Stimulated activated CD8-positive, alpha-beta memory T cell treated with anti-CD3 and anti-CD28 coated beads, Interleukin-4, amount 100 ng/mL, for 24 hours (primary cell): Measurements from ENCODE around the gene STIM1.
"Not testable (repeated sequence)": the region's sequence is repeated elsewhere in the genome, so short reads cannot be mapped to it uniquely, and the experiment has no call there.

Experiments used
- DNase-seq: peaks from one replicate; pipeline ENCODE4 v3.0.0-alpha.2; 2020; ENCODE audit warnings: low read depth

Gene STIM1

DNA sequence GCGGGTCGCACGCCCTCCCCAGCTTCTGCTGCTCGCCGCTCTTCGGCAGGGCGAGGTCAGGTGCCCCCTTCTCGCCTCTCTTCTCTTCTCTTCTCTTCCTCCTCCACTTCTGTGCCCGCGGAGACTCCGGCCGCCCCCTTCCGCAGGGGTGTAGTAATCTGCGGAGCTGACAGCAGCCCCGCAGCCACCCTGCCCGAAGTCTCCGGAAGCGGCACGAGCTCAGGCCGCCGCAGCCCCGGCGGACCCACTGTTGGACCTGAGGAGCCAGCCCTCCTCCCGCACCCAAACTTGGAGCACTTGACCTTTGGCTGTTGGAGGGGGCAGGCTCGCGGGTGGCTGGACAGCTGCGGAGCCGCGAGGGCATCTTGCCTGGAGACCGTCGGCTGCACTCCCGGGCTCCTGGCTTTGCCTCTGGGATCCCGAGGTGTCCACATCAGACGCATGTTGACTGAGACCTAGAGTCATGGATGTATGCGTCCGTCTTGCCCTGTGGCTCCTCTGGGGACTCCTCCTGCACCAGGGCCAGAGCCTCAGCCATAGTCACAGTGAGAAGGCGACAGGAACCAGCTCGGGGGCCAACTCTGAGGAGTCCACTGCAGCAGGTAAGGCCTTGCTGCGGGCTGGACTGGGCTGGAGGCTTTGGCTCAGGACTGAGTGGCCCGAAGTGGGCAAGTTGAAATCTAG, 486 bp downstream of the STIM1 start:
- DNase-seq = no peak

DNA sequence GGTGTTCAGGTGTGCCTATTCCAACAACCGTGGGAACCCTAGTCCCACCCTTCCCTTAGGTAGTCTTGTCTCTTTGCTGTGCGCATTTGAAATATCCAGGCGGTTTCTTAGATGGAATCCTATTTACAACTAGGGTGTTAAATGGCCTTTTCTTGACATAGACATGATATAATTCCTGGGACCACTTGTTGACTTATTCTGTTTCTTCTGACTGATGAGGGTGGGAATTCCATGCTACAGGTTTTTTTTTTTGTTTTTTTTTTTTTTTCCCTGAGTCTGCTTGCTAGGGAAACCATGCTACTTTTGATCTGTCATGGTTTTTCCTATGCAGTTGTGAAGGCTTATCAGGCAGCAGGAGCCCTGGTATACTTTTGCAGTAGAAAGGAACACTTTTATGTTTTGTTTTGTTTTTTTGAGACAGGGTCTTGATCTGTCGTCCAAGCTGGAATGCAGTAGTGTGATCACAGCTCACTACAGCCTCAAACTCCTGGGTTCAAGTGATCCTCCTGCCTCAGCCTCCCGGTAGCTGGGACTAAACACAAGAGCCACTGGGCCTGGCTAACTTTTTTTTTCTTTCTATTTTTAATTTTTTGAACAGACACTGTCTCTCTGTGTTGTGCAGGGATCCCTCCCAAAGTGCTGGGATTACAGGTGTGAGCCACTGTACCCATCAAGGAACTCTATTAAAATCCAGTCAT, 1.5 kb downstream of the STIM1 start:
- DNase-seq = no peak

DNA sequence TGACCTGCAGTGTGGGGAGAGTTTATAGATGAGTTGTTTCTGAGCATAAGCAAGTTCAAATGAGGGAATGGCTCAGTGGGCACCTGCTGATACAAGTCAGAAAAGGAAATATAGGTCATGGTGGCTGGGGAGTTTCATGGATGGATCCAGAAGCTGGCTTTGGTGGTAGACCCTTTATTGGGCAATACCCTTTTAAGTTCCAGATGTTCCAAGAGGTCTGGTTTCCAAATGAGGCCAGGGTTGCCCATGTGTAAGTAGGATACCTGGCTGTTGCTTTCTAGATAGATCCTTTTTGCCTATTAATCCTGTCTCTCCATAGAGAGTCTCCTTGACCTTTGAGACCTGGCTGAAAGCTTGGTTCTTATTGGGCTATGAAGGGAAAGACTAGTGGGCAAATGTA, 2.2 kb downstream of the STIM1 start:
- DNase-seq = no peak

DNA sequence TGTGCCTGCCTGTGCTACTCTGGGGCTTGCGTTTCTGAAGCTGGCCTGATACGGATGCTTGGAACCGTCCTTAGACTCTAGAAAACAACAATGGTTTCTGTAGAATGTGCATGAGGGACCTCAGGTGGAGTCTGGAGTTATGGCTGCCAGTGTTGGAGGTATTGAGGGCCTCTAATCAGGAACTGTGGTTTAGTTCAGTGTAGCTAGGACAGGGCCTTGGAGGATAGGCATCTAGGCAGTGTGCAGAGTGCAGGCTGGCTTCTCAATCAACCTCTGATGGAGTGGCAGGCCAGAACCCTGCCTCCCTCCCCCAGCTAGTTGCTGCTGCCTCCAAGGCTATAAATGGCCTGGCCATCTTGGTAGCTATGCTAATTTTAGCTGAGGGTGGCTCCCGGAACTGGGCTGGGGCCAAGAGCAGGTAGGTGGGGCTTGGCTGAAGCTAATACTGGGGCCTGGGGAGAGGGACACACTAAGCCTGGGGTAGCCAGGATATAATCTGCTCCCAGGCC, 4.0 kb downstream of the STIM1 start:
- DNase-seq = no peak

DNA sequence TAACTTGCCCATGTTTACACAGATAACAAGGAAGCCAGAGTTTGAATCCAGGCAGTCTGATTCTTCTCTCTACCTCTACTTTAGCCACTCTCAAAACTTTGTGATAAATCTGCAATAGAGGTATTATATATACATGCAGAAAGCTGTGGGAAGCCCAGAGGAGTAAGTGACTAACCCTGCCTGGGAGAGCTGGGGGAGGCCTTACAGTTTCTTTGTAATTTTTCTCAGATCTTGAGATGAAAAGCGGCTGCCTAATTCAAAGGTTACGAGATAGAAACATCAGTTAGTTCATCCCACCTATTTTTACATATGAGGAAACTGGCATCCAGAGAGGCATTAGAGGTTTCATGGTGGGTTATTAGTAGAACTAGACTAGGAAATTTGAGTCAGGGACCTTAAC, 4.9 kb downstream of the STIM1 start:
- no peak for DNase-seq

DNA sequence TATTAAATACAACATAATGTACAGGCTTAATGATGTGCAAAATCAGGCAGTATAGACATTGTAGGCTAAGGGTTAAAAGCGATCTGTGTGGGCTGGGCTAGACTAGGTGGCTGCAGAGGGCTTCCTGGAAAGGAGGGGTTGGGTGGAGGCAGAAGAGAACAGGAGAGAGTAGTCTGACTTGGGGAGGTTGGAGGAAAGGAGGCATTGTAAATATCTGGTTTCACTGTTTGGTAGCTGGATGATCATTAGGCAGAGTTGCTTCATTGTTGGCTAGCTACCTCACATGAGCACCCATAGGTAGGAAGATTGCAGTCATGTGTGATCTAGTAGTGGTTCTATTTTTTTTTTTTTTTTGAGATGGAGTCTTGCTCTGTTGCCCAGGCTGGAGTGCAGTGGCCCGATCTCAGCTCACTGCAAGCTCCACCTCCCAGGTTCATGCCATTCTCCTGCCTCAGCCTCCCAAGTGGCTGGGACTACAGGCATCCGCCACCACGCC, 5.5 kb downstream of the STIM1 start:
- DNase-seq = not testable (repeated sequence)

DNA sequence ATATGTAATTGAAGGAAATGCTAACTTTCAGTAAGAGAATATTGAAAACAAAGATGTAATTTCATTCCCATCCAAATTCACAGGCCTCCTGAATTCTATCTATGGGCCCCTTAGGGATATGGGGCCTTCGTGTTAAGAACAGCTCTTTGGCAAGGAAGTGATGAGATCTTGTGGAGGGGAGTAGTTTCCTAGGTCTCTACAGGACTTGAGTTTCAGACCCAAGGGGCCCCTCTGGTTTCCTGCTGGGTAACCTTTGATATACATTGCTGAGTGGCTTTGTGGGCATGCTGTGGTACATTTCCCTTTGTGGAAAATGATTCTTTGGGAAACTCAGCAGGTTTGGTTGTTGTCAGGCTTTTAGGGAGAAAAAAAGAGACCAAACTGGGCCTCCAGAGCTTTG, 6.2 kb downstream of the STIM1 start:
- no peak for DNase-seq

DNA sequence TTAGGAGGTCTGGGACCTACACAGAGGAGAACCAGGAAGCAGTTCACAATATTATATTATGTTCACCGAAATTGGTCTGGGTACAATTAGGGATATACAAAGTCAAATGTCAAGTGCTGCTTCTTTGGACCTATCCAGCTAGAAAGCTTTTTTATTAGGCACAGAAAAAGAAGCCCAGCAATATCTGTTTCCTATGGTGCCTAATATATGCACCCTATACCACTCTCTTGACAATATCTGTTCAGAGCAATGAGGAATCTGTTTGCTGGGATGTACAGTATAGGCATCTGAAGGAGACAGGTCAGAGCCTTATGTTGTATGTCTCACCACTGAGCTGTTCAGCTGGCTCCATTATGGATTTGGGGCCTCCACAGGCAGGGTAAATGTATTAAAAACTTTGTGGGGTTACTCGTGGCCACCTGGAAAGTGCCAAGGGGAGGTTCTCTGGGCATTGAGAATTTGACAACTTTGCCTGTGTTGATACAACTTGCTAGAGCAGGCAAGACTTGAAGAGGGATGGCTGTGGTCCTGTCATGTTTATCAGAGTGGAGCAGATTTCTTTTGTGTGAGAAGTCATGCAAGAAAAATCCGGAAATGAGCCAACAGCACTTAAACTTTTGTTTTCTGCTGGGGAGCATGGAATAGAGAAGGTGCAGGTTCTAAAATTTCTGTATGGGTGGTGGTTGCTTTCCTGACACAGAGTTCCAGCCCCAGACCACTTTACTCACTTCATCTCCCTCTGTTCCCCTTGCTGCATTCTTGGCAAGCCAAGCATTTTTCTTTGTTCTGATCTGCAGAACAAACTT, 10.1 kb downstream of the STIM1 start:
- no peak for DNase-seq

DNA sequence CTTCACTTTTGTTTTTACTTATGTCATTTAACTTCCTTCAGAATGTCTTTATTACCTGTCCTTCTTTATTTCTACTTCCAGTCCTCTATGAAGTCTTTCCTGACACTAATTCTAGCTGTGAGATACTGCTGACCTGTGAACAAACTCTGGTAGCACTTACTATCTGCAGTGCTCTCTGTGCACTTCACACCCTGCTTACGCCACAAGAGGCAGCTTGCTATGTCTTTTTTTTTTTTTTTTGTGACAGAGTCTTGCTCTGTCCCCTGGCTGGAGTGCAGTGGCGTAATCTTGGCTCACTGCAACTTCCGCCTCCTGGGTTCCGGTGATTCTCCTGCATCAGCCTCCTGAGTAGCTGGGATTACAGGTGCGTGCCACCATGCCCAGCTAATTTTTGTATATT, 10.7 kb downstream of the STIM1 start:
- no peak for DNase-seq

DNA sequence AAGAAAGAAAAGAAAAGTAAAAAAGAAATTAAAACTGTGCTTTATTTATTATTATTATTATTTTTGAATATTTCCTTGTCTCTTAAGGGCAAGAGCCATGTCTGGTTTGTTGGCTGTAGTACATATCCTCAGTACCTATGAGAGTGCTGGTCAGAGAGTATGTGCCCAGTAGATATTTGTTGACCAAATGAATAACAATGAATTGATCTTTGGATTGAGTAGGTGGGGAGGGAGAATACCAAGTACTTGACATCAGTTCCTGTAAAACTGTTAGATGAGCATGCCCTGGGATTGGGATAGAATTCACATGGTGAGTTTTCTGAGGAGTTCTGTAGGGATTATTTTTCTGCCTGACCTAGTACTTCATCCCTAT, 11.4 kb downstream of the STIM1 start:
- no peak for DNase-seq

DNA sequence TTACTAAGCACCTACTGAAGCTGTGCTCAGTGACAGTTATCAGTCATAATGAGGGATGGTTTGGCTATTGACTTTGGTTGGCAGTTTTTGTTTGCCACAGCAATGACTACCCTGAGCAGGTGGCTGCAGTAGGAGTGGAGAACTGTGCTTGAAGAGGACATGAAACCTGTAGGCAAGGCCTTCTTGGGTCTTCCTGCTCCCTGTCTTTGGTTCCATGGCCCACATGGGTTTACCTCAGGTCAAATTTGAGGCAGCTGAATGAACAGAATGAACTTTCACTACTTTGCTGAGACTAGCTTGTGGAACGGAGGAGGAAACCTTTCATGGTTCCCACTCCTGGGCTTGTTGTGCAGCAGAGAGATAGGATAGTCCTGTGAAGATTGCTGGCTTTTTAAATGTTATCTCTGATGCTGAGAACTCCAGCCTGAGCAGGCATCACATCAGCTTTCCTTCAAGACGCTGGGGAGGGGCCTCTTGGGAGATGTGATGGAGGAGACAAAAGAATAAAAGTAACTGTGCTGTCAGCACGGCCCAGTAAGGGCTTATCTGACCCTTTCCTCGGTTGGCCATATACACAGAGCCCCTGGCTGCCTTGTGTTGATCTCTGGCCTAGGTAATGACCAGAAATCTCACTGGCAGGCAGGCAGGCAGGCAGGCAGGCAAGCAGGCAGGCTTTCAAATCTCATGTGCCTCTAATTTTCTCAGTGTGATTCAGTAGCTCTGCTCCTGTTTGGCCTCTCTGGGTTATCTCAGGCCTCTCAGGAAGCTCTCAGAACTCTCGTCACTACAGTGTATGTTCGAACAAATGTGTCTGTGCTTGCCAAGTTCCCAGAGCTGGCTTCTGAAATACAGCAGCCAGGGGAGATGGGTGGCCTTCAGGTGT, 12.0 kb downstream of the STIM1 start:
- DNase-seq = no peak

DNA sequence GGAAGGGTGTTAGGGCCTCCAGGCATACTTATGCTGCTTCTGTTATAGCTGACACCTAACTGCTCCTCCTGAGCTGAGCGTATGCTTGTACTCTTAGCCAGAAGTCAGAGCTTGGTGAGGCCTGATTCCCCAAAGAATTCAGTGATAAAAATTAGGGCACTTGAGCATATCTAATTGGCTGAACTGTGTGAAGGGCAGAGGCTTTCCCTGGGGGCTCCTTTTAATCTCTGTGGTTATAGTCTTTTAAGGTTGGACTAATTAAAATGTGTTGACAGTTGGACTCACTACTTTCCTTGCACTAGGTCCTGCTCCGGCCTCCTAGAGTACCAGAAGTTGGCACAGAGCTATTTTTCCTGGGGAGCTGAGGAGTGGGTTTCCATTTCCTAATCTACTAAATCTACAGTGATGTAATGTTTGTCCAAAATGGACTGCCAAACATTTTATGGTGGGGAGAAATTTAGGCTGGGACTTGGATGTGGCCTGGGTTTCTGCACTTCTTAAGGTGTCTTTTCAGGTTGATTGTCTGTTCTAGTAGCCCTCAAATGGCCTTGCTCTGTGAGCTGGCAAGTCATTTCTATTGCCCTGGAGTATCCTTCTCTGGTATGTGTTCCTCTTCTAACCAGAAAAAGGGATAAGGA, 18.4 kb downstream of the STIM1 start:
- DNase-seq = no peak

DNA sequence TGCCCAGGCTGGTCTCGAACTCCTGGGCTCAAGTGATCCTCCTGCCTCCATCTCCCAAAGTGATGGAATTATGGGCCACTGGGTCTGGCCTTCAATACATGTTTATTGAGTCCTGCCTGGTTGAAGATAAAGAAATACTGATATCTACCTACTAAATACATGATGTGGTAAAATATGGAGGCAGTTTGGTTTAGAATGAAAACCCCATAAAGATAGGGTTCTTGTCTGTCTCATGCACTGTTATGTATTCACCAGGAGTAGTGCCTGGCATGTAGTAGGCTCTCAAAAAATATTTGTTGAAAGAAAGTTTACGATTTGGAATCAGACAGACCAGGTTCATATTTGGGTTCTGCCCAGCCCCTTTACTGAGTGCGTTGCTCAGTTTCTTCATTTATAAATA, 21.1 kb downstream of the STIM1 start:
- no peak for DNase-seq

DNA sequence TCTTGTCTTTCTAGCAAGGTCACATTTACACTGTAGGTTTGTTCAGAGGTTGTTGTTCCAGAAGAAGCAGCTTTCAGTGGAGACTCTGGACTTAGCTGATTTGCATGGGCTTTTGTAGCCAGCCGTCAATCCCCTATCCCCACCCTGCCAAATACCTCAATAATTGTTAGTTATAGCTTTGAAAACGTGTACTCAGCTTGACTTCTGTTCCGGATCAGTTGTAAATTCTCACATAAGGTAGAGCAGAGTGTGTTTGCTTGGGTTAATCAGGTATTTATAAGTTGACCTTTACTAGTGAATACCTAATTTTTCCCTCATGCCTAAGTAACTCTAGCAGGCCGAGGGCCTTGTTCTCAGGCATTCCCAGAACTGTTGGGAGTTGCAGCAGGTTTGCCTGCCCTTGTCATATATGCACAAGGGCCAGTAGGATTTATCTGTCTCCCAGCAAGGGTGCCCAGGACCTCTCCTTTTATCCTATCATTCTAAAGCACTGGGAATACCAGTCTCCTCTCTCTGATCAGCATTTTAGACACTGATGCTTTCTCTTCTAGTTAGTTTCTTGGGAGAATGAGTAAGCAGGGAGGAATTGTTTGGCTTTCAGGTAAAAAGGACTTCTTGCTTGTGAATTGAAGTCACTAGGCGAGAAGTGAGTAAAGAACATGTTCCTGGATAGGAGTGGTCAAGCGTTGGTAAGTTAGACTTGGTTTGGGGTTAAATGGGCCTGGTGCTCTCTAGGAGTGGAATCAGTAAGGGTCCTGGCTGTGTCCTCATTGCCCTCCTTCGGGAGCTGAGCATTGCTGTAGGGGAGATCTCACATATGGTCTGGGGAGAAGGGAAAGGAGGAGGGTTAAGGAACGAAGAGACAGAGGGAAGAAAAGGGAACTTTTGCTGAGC, 22.1 kb downstream of the STIM1 start:
- no peak for DNase-seq

DNA sequence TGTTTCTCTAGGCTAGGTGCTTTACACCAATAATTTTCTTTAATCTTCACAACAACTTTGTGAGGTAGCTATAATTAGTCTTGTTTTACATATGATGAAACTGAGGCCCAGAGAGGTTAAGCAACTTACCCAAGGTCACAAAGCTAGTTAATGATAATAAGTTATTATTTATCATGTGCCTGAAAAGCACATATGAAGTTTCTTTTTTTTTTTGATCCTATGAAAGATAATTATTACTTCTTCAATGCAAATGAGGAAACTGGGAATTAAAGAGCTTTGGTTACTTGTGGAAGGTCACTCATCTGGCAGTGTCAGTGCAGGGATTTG, 22.8 kb downstream of the STIM1 start:
- no peak for DNase-seq

DNA sequence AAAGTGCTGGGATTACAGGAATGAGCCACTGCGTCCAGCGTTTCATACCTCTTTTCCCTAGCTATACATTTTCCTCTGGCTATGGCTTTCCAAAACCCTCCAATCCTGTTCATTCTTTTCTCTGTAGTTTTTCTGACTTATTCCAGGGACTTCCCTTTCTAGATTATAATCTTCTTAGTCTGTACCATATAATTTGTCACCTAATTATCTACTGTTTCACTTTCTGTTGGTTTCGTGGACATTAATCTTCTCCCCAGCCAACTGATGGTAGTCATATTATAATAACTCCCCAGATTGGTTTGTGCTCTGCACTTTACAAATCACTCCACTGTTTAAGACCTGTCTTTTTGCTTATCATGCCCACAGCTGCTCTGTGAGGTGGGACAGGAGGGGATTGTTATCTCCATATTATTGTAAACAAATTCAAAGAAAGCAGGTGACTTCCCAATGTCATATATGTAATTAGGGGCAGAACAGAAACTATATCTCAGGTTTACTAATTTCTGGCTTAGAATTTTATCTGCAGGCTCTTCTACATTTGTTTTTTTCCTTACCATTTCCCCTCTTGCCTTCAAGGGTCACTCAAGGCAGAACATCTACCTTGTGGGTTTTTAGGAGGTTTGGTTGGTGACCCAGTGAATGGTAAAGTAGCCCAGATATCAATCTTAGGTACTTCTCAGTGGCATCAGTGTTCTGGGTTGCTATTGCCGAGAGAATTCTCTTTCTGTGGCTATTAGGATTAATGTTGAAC, 23.9 kb downstream of the STIM1 start:
- DNase-seq = no peak

DNA sequence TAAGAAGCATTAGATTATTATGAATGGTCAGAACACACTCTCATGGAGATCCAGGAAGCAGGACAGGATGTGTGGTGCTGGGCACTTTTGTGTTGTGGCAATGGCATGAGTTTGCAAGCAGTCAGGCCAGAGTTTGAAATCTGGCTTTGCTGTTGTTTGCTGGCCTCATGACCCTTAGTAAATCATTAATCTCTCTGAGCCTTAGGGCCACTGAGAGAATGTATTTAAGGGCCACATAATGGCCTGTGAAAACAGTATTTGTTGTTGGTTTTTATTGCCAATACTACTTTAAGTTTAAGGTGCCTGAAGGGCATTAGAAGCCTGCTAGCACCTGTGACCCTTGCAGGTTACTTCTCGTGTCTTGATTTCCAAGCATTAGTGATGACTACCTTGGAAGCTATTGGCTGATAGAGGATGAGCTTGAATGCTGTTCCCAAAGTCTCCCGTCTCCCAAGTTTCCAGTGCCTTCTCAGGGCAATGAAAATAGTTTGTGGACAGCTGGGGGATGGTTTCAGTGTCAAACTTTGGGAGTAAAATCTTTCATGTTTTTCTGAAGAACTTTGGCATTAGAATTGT, 24.6 kb downstream of the STIM1 start:
- DNase-seq = no peak

DNA sequence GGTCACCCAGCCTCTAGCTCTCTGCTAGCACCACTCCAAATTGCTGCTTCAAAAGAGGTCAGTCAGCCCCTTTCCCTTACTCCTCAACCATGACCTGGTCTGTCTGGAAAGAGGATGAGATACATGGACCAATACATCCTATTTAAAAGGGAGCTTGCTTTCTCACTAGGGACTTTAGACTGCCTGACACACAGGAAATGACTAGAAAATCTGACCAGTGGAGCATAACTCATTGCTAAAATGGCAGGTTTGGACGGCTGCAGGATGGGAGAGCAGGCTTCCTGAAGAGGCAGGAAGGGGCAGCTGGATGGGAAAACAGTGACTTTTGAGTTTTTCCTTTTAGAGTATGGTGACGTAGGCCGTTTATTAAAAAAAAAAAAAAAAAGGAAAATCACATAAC, 25.3 kb downstream of the STIM1 start:
- no peak for DNase-seq

DNA sequence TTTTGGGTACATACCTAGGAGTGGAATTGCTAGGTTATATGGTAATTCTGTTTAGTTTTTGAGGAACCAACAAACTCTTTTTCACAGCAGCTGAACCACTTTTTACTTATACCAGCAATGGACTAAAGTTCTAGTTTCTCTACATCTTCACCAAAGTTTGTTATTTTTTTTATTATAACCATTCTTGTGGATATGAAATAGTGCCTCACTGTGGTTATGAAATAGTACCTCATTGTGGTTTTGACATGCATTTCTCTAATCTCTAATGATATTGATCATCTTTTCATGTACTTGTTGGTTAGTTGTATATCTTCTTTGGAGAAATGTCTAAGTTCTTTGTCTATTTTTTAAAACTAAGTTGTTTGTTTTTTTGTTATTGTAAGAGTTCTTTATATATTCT, 27.2 kb downstream of the STIM1 start:
- DNase-seq = no peak
